Prostate gland (tissue), 2 donors: ENCODE results near the gene RPS15. TPM values are rescaled to one million over a fixed set of nuclear protein-coding genes. Genes with fewer than 3 reads are reported as not detected.
A peak's percentile ranks its signal among the peaks of the same experiment; 100 is the strongest.

Experiments used
- DNase-seq: peaks from one replicate; pipeline ENCODE4 v3.0.0-alpha.2; 2019; ENCODE audit warnings: low spot score
- H3K27ac ChIP-seq, 2 donors: fragments of 200-600 bp; sonication (generic); 2 replicates each; pipeline ENCODE4 v1.5.1; 2017 to 2019
- H3K27me3 ChIP-seq: fragments of 200-600 bp; sonication (generic); replicated peaks from 2 replicates; pipeline ENCODE4 v1.5.1; 2019; ENCODE audit not compliant: insufficient read depth
- H3K36me3 ChIP-seq, 2 donors: fragments of 200-600 bp; sonication (generic); 1 replicate in 1 of 2; 2 replicates in 1 of 2; pipeline versions ENCODE4 v1.5.1 to v1.8.1; 2017 to 2019
- H3K4me1 ChIP-seq: fragments of 200-600 bp; sonication (generic); replicated peaks from 2 replicates; pipeline ENCODE4 v1.5.1; 2019
- H3K4me3 ChIP-seq, 2 donors: fragments of 200-600 bp; sonication (generic); 2 replicates each; pipeline ENCODE4 v1.5.1; 2017 to 2019
- H3K9me3 ChIP-seq: fragments of 200-600 bp; sonication (generic); 2 replicates; pipeline ENCODE4 v1.5.1; 2017
- CTCF ChIP-seq, 4 experiments: fragments of 200-600 bp in 2 of 4; fragments of 450-650 bp in 2 of 4; sonication (generic) in 2 of 4; IDR thresholded peaks; 1 replicate in 3 of 4; 2 replicates in 1 of 4; pipeline ENCODE4 v1.5.1; 2016 to 2019; ENCODE audit warnings: antibody characterized with exemption in 4 of 4, mild to moderate bottlenecking in 2 of 4, moderate library complexity in 2 of 4
- POLR2A ChIP-seq: fragments of 450-650 bp; IDR thresholded peaks from one replicate; pipeline ENCODE4 v1.6.1; 2016; ENCODE audit warnings: antibody characterized with exemption, mild to moderate bottlenecking
- POLR2AphosphoS5 ChIP-seq: sonication (generic); formaldehyde crosslinking; IDR thresholded peaks from one replicate; pipeline ENCODE4 v1.6.1; 2017; ENCODE audit warnings: antibody characterized with exemption
- WGBS: methylation state at CpG from one replicate; pipeline ENCODE4 v1.1.5; 2018; 5-methylcytosine and 5-hydroxymethylcytosine counted together
- intact Hi-C: fragments of 100-400 bp; cut with DNase I; formaldehyde crosslinking; loops from one replicate; pipeline ENCODE4 v1.14.2; 2022
- total RNA-seq, 2 donors: library from RNA; depleted of rRNA; stranded (reverse); fragments of >200 nt; gene quantifications; one replicate each; pipeline ENCODE4 v1.1.0, GENCODE V29; 2016

Gene RPS15
- total RNA-seq, 2 donors from 2014 or later, result 3,102 to 5,853 TPM

- TF ChIP-seq POLR2A (no peak), CTCF (IDR thresholded peaks at IDR 0.05) (no peak), POLR2AphosphoS5 (no peak)
- Histone ChIP-seq H3K4me1 (peaks cover under 1% of the 10 kb centered on the region), H3K4me3 (no peak overlapping the region), H3K36me3 (peaks cover 0 to 7% of the 10 kb centered on the region in 2 donors), H3K27ac (no peak overlapping the region), H3K27me3 (no peaks in the 10 kb centered on the region), H3K9me3 (no peaks in the 10 kb centered on the region)
- no peak for DNase-seq
- intact Hi-C loops, result no loop called here
- 87% methylated on average over 40 of the region's 40 CpGs for WGBS
Measured at GRCh38 chr19:1423436-1424191, 14.6 kb upstream of the RPS15 start.

GRCh38 chr19:1424192-1424955, 13.8 kb upstream of the RPS15 start:
- H3K9me3 ChIP-seq, result no peaks in the 10 kb centered on the region
- H3K4me1 ChIP-seq, result no peaks in the 10 kb centered on the region
- TF ChIP-seq POLR2AphosphoS5 (no peak), POLR2A (no peak), CTCF (IDR thresholded peaks at IDR 0.05) (no peak)
- H3K27me3 ChIP-seq, result no peaks in the 10 kb centered on the region
- no peak for DNase-seq
- H3K36me3 ChIP-seq, result peaks cover 0 to 7% of the 10 kb centered on the region in 2 donors
- intact Hi-C loops, result no loop called here
- no peak overlapping the region for H3K4me3 ChIP-seq
- peak overlapping the region; percentile 5 to 58 for H3K27ac ChIP-seq
- 60% methylated on average over 40 of the region's 42 CpGs for WGBS

- Histone ChIP-seq H3K36me3 (peaks cover 0 to 11% of the 10 kb centered on the region in 2 donors), H3K9me3 (no peaks in the 10 kb centered on the region), H3K4me1 (no peaks in the 10 kb centered on the region), H3K27me3 (no peaks in the 10 kb centered on the region), H3K4me3 (no peak overlapping the region), H3K27ac (peak overlapping the region in 1 of 2 donors; percentile 58)
- TF ChIP-seq POLR2AphosphoS5 (no peak), POLR2A (no peak), CTCF (IDR thresholded peaks at IDR 0.05) (no peak)
- WGBS, result 65% methylated on average over 33 of the region's 33 CpGs
- intact Hi-C loops, result no loop called here
- DNase-seq, result no peak
Measured at GRCh38 chr19:1425102-1425837, 12.9 kb upstream of the RPS15 start.

- intact Hi-C loops, result no loop called here
- peaks cover 0 to 14% of the 10 kb centered on the region in 2 donors for H3K36me3 ChIP-seq
- DNase-seq, result no peak
- H3K27ac ChIP-seq, result no peak overlapping the region
- no peaks in the 10 kb centered on the region for H3K27me3 ChIP-seq
- no peak for TF ChIP-seq POLR2AphosphoS5
- TF ChIP-seq POLR2A, result no peak
- no peak for TF ChIP-seq CTCF (IDR thresholded peaks at IDR 0.05)
- H3K4me1 ChIP-seq, result no peaks in the 10 kb centered on the region
- no peak overlapping the region for H3K4me3 ChIP-seq
- 84% methylated on average over 14 of the region's 14 CpGs for WGBS
- H3K9me3 ChIP-seq, result no peaks in the 10 kb centered on the region
Measured at GRCh38 chr19:1425902-1426301, 12.3 kb upstream of the RPS15 start.
